Ovary (tissue), 9 donors: ENCODE results near the gene IDE. TPM values are rescaled to one million over a fixed set of nuclear protein-coding genes. Genes with fewer than 3 reads are reported as not detected.
"Not testable (repeated sequence)": the region's sequence is repeated elsewhere in the genome, so short reads cannot be mapped to it uniquely, and the experiment has no call there.

Source experiments
- DNase-seq, 5 donors: peaks; one replicate each; pipeline ENCODE4 v3.0.0-alpha.2; 2019 to 2020
- H3K27ac ChIP-seq, 2 donors: fragments of 200-600 bp; one replicate each; pipeline versions ENCODE4 v1.5.1 to v1.8.0; 2019 to 2022
- H3K27me3 ChIP-seq: fragments of 200-600 bp; one replicate; pipeline ENCODE4 v1.8.0; 2022
- H3K36me3 ChIP-seq: fragments of 200-600 bp; sonication (generic); one replicate; pipeline ENCODE4 v1.5.1; 2019
- H3K4me1 ChIP-seq: one replicate; pipeline ENCODE4 v1.8.1; 2013; ENCODE audit warnings: mild to moderate bottlenecking, moderate library complexity; ENCODE audit not compliant: insufficient read depth
- H3K4me3 ChIP-seq: fragments of 200-600 bp; sonication (generic); one replicate; pipeline ENCODE4 v1.5.1; 2017
- H3K9me3 ChIP-seq, 2 donors: fragments of 200-600 bp in 1 of 2; sonication (generic) in 1 of 2; one replicate each; pipeline versions ENCODE4 v1.5.1 to v1.8.1; 2013 to 2019; ENCODE audit warnings: mild to moderate bottlenecking in 1 of 2, moderate library complexity in 1 of 2
- EP300 ChIP-seq: sonication (generic); formaldehyde crosslinking; IDR thresholded peaks from one replicate; pipeline ENCODE4 v1.6.1; 2017; ENCODE audit warnings: antibody characterized with exemption
- POLR2A ChIP-seq: fragments of 450-650 bp; IDR thresholded peaks from one replicate; pipeline ENCODE4 v1.6.1; 2017; ENCODE audit warnings: antibody characterized with exemption, mild to moderate bottlenecking, moderate library complexity
- WGBS, 3 donors: extraction: QIAGEN DNeasy Blood & Tissue Kit in 1 of 3; methylation state at CpG; one replicate each; pipeline versions ENCODE4 v1.1.5 to v1.1.7; 2013 to 2017; 5-methylcytosine and 5-hydroxymethylcytosine counted together
- intact Hi-C, 4 donors: fragments of 100-400 bp; cut with DNase I; formaldehyde crosslinking; loops; one replicate each; pipeline versions ENCODE4 v1.11.0 to v1.15.1; 2022 to 2023
- polyA plus RNA-seq, 2 donors: library from polyadenylated mRNA; stranded (reverse); fragments of 200-250 nt in 1 of 2; fragments of 350-450 nt in 1 of 2; fragmentation: Illumina TruSeq in 1 of 2; extraction: RNeasy Lipid Tissue Mini Kit (QIAGEN cat#74804) in 1 of 2; gene quantifications; one replicate each; pipeline ENCODE4 v1.2.3, GENCODE V29; 2013 to 2014
- total RNA-seq, 7 donors: library from RNA; depleted of rRNA in 2 of 7; stranded (reverse); fragments of >200 nt in 2 of 7; fragmentation: NEBNext Ultra II Directional in 3 of 7; extraction: Animal tissue kit (Norgen Biotek cat#: 25700) in 3 of 7; gene quantifications; one replicate each; pipeline versions ENCODE4 v1.1.0 to v1.2.4, GENCODE V29; 2016 to 2023
- TF ChIP-seq, protein P1 (sequence below), 3 donors: fragments of 450-650 bp in 2 of 3; fragments of 200-600 bp in 1 of 3; IDR thresholded peaks; one replicate each; pipeline versions ENCODE4 v1.5.1 to v1.8.0; 2016 to 2022; ENCODE audit warnings: antibody characterized with exemption in 3 of 3, mild to moderate bottlenecking in 1 of 3
- donor health status: DM: no; HTN: no; CAD: no; lungs with moderate emphysema.
- donor health status: DM: no; HTN: no; CAD: no.
- donor health status: Bipolar disorder and iron deficiency.
- donor health status: DM: yes; HTN: yes; CAD: no.
- donor health status: DM: no; HTN: no; CAD: no.
- donor health status: DM: yes; HTN: yes; CAD: no.

Gene IDE
- total and polyA plus RNA-seq, 9 donors = 5.8 to 34.1 (median 19.5) TPM

DNA sequence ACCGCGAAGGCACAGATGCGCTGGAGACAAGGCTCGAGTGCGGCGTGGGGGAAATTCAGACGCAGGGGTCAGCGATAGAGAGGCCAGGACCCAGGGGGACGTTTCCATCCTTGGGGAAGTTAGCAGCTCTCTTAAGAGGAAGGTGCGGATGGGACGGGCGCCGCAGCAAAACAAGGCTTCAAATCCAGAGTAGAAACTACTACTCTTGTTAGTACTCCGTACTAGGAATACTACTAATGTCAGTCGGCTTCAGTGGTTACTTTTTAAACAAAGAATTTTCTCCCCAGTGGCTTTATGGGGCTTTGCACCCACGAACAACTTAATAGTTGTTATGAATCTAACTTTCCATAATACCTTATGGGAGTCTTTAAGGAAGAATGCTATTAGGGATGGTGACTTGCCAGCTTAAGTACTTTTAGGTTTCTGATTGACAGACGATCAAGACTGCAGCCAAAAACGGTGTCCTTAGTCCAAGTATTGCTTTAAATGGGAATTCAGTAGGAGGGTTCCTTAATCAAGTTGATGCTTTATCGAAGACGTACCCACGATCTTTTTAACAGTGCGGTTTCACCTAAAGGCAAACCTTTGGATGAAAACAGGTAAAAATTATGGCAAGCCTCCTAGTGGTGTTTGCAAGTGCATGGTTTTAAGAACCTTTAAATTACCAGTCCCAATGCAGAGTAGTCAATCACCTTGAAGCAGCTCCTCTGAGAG lies 812 bp upstream of the IDE start:
- no peaks in the 10 kb centered on the region for H3K36me3 ChIP-seq
- H3K27me3 ChIP-seq = no peaks in the 10 kb centered on the region
- 4 to 7% (median 5%) methylated on average over 22 of the region's 22 CpGs for WGBS, 3 donors
- DNase-seq = no peak
- TF ChIP-seq EP300 = no peak
- TF ChIP-seq POLR2A = no peak
- TF ChIP-seq, protein P1, sequence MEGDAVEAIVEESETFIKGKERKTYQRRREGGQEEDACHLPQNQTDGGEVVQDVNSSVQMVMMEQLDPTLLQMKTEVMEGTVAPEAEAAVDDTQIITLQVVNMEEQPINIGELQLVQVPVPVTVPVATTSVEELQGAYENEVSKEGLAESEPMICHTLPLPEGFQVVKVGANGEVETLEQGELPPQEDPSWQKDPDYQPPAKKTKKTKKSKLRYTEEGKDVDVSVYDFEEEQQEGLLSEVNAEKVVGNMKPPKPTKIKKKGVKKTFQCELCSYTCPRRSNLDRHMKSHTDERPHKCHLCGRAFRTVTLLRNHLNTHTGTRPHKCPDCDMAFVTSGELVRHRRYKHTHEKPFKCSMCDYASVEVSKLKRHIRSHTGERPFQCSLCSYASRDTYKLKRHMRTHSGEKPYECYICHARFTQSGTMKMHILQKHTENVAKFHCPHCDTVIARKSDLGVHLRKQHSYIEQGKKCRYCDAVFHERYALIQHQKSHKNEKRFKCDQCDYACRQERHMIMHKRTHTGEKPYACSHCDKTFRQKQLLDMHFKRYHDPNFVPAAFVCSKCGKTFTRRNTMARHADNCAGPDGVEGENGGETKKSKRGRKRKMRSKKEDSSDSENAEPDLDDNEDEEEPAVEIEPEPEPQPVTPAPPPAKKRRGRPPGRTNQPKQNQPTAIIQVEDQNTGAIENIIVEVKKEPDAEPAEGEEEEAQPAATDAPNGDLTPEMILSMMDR (IDR thresholded peaks at IDR 0.05) = no peak
- H3K4me3 ChIP-seq = peak overlapping the region; percentile 84
- peak overlapping the region; percentile 78 to 94 for H3K27ac ChIP-seq
- peaks cover 12% of the 10 kb centered on the region for H3K4me1 ChIP-seq
- H3K9me3 ChIP-seq = no peaks in the 10 kb centered on the region
- intact Hi-C loops = loop anchor here in 3 of 4 donors (2.0 to 5.0 kb wide), 4 partner anchors 16 to 612 kb away; no protein-coding TSS in a partner anchor

DNA sequence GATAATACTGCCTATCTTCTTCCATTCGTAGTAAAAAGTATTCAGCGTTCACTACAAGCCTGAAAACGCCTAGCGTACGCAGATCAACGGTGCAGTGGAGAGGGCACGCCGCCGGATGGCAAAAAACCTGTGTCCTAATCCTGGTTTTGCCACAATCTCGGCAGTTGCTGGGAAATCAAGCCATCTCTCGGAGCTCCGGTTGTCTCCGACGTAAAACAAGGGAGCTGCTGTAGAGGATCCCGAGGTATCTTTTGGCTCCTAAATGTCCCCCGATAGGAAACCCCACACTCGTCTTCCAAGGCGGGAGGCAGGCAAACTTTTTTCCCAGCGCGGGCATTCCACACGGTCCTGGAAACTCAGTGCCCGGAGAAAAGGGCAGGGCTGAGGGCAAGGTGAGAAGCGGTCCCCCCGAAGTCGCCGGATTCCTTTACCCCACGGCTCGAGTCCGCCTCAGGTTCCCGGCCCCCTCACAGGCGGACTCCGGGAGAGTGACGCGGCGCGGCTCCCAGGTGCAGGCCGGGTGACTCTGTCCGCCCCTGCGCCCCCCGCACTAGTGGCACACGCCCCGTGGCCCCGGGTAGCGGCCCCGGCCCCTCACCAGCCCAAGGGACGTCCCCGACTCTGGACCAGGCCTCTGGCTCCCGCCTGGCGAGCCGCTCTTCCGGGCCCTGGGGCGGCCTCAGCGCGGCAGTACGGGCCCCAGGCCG lies 649 bp downstream of the IDE start:
- TF ChIP-seq POLR2A (no peak), EP300 (no peak)
- TF ChIP-seq, protein P1 (IDR thresholded peaks at IDR 0.05) = no peak
- intact Hi-C loops = loop anchor here in 3 of 4 donors (2.0 to 5.0 kb wide), 2 partner anchors 56 kb away; no protein-coding TSS in a partner anchor
- peak in 3 of 5 donors; percentile 12 to 45 (median 27) for DNase-seq
- H3K4me3 ChIP-seq = peak overlapping the region; percentile 84
- peaks cover 13% of the 10 kb centered on the region for H3K4me1 ChIP-seq
- WGBS, 3 donors = 0 to 1% (median 1%) methylated on average over 51 to 56 of the region's 56 CpGs
- H3K36me3 ChIP-seq = no peaks in the 10 kb centered on the region
- peak overlapping the region; percentile 78 to 94 for H3K27ac ChIP-seq
- H3K27me3 ChIP-seq = no peaks in the 10 kb centered on the region
- H3K9me3 ChIP-seq = no peaks in the 10 kb centered on the region

DNA sequence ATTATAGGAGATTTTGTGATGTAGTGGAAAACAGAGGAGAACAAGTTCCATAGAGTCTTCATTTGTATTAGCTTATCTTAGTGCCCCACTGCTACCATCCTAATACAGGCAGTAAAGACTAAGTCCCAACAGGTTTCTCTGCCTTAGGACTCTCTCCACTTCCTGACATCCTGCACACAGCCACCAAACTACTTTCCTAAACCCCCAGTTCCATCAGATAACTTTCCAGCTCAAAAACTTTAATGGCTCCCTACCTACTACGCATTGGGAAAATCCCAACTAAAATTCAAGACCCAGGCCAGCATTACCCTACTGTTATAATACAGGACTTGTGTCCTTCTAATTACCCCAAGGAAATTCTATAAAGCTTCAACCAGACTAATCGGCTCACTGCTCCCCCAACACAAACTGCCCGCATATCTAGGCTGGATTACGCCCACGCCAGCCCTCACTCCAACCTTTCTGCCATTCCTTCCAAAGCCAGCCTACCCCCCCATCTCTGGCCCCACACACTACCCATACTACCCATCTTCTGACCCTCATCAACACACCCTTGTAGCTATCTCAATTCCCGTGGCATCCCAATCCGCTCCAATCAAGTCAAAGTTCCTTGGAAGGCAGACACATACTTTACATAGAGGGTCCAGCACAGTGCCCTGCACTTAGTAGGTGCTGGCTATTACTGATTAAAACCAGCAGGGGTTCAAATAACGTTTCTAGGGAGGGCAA lies 1.4 kb downstream of the IDE start:
- Histone ChIP-seq H3K27me3 (no peaks in the 10 kb centered on the region), H3K4me3 (peak overlapping the region; percentile 84), H3K36me3 (no peaks in the 10 kb centered on the region), H3K27ac (peak overlapping the region in 1 of 2 donors; percentile 94), H3K9me3 (no peaks in the 10 kb centered on the region), H3K4me1 (peaks cover 13% of the 10 kb centered on the region)
- TF ChIP-seq, protein P1 (IDR thresholded peaks at IDR 0.05) = peak in 1 of 3 donors; percentile 5
- no peak for TF ChIP-seq POLR2A
- intact Hi-C loops = loop anchor here in 3 of 4 donors (2.0 to 5.0 kb wide), 2 partner anchors 55 to 56 kb away; no protein-coding TSS in a partner anchor
- DNase-seq = no peak
- WGBS, 3 donors = 53 to 64% (median 60%) methylated on average over 8 of the region's 8 CpGs

DNA sequence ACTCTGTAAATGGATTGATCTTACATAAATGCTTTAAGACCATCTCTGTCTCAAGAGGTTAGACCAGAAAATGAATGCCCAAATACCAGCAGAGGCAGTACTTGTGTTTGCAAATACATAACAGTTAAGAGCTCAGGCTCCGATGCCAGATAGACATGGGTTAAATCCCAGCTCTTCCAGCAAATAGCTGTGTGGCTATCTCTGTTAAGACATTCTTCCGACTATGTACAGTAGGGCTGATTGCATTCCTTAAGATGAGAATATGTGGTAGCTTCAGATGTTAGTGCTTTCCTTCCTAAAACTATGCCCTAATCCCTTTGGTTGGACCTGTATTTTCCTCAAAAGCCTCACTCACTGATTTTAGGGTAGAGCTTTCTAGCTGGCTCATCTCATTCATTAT lies 2.2 kb downstream of the IDE start:
- no peak for DNase-seq
- intact Hi-C loops = loop anchor here in 3 of 4 donors (2.0 to 5.0 kb wide), 2 partner anchors 54 to 55 kb away; no protein-coding TSS in a partner anchor
- Histone ChIP-seq H3K4me1 (peaks cover 13% of the 10 kb centered on the region), H3K27me3 (no peaks in the 10 kb centered on the region), H3K9me3 (no peaks in the 10 kb centered on the region), H3K36me3 (no peaks in the 10 kb centered on the region), H3K4me3 (no peak overlapping the region), H3K27ac (no peak overlapping the region)
- WGBS, 3 donors = 23 to 39% (median 29%) methylated on average over 2 of the region's 2 CpGs
- TF ChIP-seq EP300 (no peak), POLR2A (no peak)
- TF ChIP-seq, protein P1 (IDR thresholded peaks at IDR 0.05) = no peak

DNA sequence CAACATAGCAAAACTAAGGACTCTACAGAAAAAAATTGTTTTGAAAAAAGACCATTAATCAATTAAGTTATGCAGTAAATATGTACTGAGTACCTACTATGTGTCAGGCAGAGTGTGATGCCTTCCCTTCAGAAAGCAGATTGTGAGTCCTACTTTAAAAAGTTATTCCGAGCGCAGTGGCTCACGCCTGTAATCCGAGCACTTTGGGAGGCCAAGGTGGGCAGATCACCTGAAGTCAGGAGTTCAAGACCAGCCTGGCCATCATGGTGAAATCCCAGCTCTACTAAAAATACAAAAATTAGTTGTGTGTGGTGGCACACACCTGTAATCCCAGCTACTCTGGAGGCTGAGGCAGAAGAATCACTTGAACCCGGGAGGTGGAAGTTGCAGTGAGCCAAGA lies 4.2 kb downstream of the IDE start:
- not testable (repeated sequence) for H3K27ac ChIP-seq, H3K9me3 ChIP-seq, H3K36me3 ChIP-seq, H3K4me3 ChIP-seq, H3K27me3 ChIP-seq, DNase-seq
- H3K4me1 ChIP-seq = peaks cover 11% of the 10 kb centered on the region
- intact Hi-C loops = loop anchor here in 2 of 4 donors (5.0 kb wide), 1 partner anchor 52 kb away; no protein-coding TSS in a partner anchor
- WGBS, 3 donors = 94 to 97% (median 96%) methylated on average over 5 of the region's 5 CpGs
